OCI-M1 (cell line): ENCODE measurements around the gene RANBP10.
"Not testable (repeated sequence)": the region's sequence is repeated elsewhere in the genome, so short reads cannot be mapped to it uniquely, and the experiment has no call there.

Experiments used
- DNase-seq: peaks from one replicate; lab custom pipeline; 2025; lab: John Stamatoyannopoulos, UW

The RANBP10 gene

DNA sequence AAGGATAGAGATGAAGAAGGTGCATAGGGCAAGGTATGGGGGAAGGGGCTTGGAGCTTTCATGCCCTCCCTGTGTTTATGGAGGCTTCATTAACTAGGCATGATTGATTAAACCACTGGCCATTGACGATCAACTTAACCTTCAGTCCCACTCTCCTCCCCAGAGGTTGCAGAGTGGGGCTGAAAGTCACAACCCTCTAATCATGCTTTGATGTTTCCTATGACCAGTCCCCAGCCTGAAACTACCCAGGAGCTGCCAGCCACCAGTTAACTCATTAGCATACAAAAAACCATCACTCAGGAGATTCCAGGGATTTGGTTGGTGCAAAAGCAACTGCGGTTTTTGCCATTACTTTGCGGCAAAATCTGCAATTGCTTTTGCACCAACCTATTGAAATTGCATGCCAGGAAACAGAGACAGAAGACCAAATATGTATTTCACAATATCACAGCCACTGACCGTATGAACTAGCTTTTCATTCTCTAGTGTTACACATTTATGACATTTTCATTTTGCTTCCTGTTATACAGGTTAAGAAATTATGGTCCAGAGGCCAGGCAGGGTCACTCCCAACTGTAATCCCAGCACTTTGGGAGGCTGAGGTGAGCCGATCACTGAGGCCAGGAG, 92.6 kb downstream of the RANBP10 start:
- no peak for DNase-seq

GRCh38 chr16:67710607-67711006, 95.8 kb downstream of the RANBP10 start:
- no peak for DNase-seq

DNA sequence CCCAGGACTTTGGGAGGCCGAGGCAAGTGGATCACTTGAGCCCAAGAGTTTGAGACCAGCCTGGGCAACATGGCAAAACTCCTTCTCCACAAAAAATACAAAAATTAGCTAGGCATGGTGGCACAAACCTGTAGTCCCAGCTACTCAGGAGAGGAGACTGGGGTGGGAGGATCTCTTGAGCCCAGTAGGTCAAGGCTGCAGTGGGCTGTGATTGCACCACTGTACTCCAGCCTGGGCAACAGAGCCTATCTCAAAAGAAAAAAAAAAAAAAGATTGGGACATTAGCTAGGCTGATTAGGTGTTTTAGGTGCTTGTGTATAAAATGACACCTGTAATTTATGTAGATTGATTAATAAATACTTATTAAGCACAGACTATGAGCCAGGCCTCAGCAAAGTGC, 97.3 kb downstream of the RANBP10 start:
- no peak for DNase-seq

DNA sequence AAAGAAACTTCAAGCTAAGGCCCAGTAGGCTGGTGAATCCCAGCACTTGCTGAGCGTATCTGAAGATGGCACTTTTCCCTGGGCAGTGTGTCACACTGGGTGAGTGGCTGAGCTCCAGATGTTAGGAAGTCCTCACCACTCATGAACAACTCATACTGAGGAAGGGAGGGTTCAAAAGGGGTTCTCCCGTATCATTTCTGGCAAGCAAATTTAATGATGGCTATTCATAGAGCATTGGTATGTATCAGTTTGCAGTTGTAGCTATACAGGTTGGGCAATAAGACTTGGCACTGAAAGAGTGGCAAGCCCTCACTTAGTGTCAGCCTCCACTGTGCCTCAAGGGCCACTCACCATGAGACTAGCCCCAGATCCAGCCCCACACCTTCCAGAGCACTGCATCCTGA, 98.0 kb downstream of the RANBP10 start:
- DNase-seq, result no peak

DNA sequence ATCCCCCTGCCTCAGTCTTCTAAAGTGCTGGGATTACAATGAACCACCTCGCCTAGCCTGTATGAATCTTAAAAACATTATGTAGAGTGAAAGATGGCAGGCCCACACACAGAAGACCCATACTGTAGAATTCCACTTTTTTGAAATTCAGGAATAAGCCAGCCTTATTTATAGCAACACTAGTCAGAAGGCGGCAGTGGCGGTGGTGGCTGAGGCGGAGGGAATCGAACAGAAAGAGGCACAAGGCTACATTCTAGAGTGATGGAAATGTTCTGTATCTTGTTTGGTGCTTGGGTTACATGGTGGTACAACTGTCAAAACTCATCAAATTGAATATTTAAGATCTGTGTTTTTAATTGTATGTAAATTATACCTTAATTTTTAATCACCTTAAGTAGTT, 98.6 kb downstream of the RANBP10 start:
- DNase-seq, result no peak

- no peak for DNase-seq
Measured at GRCh38 chr16:67707210-67707609, 99.2 kb downstream of the RANBP10 start.

DNA sequence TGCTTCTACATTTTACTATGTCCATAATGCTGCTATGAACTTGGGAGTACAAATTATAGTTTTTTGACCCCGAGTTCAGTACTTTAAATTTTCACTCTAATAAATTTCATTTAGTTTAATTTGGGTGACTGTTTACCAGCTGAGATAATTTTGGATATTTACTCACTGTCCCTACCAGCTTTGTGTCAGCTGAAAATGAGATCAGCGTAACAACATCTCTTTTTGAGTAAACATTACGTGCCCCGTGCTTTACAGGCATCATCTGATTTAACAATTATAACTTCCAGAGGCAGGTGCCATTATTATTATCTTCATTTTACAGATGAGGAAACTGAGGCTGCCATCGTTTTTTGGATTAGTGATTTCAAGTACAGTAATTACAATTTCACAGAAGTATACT, 102.2 kb downstream of the RANBP10 start:
- no peak for DNase-seq

GRCh38 chr16:67703626-67704025, 102.7 kb downstream of the RANBP10 start:
- no peak for DNase-seq

DNA sequence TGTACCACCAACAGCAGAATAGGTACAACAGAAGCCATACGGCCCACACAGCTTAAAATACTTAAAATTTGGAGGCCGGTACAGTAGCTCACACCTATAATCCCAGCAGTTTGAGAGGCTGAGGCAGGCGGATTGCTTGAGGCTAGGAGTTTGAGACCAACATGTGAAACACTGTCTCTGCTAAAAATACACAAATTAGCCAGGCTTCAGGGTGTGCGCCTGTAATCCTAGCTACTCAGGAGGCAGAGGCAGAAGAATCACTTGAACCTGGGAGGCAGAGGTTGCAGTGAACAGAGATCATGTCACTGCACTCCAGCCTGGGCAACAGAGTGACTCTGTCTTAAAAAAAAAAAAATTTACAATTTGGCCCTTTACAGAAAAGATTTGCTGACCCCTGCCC, 104.2 kb downstream of the RANBP10 start:
- DNase-seq, result no peak

DNA sequence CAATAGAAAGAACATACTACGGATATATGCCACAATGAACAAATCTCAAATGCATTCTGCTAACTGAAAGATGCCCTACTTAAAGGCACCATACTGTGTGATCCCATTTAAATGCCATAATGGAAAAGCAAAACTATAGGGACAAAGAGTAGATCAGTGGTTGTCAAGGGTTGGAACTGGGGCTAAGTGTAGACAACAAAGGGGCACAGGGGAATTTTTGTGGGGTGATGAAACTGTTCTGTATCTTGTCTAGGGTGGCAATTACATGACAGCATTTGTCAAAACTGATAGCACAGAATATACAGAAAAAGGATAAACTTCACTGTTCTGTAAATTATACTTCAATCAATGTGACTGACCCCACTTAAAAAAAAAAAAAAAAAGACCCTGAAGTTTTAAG, 104.9 kb downstream of the RANBP10 start:
- no peak for DNase-seq

GRCh38 chr16:67699265-67699664, 107.1 kb downstream of the RANBP10 start:
- DNase-seq, result no peak

DNA sequence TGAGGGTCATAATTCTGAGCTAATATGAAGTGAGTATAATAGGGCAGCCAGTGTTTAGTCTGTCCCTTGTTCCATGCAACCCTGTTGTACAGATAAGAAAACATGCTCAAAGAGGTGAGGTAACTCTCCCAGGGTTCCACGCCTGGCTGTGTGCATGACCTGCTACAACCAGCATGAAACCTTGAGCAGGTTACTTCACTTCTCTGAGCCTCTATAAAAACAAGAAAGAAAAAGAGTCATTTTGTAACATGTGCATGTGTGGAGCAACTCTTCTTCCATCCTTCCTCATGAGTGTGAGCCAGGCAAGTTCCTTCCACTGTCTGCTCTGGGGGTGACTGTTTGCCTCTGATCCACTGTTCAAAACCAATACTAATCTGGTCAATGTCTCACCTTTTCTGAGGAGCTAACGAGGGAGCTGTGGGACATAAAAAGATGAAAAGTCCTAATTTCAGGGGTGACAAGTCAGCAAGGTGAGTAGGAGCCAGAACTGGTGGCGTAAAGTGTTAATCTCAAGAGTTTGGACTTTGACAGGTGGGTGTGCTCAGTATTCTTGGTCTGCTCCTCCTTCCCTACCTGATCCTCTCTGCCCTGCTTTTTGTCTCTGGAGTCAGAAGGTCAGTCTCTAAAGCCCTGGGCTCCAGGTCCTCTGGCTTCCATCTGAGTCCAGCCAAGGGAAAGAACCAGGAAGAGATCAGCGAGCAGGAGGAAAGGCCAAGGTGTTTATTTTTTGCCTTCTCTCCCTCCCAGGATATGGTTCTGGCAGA, 108.8 kb downstream of the RANBP10 start:
- no peak for DNase-seq

DNA sequence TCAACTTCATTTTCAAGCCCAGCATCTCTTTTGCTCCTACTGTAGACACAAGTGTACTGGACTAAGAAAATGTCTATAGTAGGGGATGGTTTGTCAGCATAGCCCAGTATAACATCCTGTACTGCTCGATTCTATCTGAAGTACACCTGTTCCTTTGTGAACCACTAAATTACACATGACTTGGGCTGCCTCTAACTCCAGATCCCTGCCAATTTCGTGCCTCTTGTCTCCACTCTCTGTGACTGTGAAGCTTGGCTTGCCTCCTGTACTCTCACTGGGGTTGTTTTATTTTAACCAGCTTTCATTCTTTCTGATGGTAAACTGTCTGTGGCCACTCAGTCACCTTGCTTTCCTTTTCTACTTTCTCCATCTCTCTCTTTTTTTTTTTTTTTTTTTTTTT, 111.7 kb downstream of the RANBP10 start:
- DNase-seq, result no peak

DNA sequence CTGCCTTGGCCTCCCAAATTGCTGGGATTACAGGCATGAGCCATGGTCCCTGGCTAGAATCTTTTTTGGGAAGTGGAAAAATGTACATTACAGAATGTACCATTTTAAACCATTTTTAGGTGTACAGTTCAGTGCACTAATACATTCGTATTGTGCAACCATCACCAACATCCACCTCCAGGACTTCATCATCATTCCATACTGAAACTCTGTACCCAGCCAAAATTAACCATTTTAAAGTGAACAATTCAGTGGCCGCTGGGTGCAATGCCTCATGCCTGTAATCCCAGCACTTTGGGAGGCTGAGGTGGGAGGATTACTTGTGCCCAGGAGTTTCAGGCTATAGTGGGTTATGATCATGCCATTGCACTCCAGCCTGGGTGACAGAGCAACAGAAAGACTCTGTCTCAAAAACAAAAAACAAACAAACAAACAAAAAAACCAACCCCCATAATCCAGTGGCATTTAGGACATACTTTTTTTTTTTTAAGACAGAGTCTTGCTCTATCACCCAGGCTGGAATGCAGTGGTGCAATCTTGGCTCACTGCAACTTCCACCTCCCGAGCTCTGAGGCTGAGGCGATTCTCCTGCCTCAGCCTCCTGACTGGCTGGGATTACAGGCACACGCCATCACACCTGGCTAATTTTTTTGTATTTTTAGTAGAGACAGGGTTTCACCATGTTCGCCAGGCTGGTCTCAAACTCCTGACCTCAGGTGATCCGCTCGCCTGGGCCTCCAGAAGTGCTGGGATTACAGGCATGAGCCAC, 112.7 kb downstream of the RANBP10 start:
- DNase-seq, result not testable (repeated sequence)

DNA sequence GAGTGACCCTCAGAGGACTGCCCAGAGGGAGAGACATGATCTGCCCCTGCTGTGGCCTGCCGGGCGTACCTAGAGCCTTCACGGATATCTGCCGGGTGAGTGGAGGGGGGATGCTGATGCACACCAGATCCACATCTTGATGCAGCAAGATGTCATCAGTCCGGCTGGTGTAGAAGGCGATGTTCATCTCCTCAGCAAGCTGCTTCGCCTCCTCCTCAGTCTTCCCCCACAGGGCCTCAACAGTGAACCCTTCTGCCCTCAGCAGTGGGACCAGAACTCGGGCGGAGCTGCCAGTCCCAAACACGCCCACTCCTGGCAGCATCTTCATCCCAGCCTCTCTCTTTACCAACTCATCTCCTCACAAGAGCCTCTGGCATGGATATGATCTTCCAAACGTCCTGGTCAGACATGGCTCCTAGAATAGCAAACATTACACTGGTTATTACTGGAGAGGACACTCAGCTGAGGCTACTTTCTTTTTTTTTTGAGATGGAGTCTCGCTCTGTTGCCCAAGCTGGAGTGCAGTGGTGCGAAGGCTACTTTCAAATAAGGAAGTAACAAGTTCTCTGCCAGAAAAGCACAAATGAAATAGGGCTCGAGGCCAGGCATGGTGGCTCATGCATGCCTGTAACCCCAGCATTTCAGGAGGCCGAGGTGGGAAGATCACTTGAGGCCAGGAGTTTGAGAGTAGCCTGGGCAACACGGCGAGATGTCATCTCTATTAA, 120.8 kb downstream of the RANBP10 start:
- DNase-seq, result no peak

GRCh38 chr16:67683767-67684166, 122.6 kb downstream of the RANBP10 start:
- DNase-seq, result no peak

DNA sequence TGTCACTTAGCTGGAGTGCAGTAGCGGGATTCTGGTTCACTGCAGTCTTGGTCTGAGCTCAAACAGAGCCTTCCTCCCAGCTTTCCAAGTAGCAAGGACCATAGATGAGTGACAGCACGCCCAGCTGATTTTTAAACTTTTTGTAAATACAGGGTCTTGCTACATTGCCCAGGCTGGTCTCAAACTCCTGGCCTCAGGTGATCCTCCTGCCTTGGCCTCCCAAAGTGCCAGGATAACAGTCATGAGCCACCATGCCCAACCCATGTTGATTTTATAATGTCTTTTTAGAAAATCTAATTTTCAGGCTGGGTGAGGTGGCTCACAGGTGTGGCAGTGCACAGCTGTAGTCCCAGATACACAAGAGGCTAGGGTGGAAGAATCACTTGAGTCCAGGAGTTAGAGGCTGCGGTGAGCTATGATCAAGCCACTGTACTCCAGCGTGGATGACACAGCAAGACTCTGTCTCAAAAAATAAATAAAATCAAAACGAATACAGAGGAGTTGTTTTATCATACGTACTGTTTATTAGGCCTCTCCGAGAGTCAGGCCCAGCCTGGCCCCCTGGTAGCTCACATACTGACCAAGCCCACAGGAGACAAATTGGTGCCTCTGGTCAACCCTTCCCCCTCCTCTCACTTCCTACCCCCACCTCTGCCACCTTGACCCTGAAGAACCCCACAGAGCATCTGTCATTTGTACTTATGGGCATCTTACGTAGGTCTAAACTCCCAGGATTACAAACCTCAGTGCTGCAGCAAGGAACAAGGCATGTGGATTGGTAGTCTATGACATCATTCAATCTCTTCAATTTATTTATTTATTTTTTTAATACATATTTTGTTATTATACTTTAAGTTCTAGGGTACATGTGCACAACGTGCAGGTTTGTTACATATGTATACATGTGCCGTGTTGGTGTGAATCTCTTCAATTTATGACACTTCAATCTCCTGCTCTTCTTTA, 126.1 kb downstream of the RANBP10 start:
- DNase-seq, result no peak

DNA sequence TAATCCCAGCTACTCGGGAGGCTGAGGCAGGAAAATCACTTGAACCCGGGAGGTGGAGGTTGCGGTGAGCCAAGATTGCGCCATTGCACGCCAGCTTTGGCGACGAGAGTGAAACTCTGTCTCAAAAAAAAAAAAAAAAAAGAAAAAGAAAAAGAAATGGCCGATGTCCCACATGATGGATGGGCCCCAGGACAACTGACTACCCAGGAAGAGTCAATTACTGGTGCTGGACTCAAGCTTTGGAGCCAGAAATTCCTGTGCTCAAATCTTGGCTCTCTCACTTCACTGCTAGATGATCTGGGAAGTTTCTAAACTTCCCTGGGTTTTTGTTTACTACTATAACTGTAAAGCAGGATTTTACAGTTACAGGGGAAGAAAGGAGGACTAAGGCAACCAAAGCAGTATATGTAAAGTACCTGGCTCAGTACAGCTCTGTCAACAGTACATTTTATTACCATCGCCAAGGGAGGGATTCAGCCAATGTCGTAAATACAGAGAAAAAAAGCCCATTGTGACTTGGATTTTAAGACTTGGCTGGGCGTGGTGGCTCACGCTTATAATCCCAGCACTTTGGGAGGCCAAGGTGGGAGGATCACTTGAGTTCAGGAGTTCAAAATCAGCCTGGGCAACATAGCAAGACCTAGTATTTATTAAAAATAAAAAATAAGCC, 127.9 kb downstream of the RANBP10 start:
- DNase-seq, result no peak

GRCh38 chr16:67677712-67678111, 128.6 kb downstream of the RANBP10 start:
- no peak for DNase-seq

DNA sequence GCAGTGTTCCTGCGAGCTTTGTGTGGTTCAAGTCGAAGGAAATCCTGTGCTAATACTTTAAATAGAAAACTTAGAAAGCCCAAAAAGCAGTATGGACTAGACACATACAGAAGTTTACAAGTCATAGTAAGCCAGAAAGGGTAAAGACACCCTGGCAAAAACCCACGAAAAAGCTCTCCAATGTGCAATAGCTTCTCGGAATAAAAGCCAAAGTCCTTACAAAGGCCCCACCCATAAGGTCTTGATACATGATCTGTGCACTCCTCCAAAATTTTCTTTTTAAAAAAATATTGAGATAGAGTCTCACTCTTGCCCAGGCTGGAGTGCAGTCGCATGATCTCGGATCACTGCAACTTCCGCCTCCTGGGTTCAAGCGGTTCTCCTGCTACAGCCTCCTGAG, 129.4 kb downstream of the RANBP10 start:
- no peak for DNase-seq

DNA sequence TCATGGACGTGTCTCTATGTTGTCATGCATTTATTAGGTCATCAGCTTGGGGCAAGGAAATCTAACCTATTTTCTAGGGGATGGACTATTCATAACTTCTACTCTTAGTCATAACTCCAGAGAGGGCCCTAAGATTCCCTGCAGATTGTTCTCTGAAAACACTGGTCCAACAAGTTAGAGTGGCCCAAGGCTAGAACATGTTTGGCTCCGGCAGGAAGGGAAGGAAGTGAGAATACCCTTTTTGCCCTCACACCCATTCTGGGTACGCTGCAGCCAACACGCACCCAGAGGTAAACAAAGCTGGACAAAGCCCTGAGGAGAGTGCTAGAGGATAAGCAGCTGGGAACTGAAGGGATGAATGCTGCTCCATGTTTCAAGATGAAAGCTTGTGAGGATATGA, 129.8 kb downstream of the RANBP10 start:
- no peak for DNase-seq
